Epidermal melanocyte (primary cell): ENCODE measurements around the gene SLC44A3.
A peak's percentile ranks its signal among the peaks of the same experiment; 100 is the strongest.
"Not testable (repeated sequence)": the region's sequence is repeated elsewhere in the genome, so short reads cannot be mapped to it uniquely, and the experiment has no call there.

Experiments used
- DNase-seq: peaks from one replicate; pipeline ENCODE4 v3.0.0; 2011; ENCODE audit warnings: low spot score; ENCODE audit not compliant: insufficient read length

SLC44A3 gene

DNA sequence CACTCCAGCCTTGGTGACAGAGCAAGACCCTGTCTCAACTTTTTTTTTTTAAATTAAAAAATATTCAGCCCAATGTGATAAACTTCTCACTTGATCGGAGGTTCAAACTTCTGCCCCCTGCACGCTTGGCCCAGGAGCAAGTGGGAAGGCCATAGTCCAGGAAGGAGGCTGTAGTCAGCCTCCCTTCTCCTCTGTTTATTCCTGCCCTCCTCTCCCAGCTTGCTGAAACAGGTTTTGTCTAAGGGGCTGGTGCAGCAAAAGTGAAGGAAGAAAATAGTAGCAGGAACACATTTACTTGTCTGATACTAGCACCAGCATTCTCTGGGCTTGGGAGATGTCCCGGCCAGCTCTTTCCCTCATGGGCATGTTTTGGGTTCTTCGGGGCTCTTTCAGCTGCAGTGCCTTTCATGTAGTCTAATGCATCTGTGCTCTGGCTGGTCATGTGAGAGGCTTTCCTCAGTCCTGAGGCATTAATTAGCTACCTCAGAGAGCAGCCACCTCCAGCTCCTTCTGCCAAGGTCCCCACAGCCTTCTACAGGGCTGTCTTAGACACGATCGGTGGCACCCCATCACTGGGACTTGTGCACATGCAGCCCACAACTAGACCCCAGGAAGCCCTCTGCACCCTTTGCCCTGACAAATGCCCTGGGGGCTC lies 12.9 kb downstream of the SLC44A3 start:
- DNase-seq, result no peak

DNA sequence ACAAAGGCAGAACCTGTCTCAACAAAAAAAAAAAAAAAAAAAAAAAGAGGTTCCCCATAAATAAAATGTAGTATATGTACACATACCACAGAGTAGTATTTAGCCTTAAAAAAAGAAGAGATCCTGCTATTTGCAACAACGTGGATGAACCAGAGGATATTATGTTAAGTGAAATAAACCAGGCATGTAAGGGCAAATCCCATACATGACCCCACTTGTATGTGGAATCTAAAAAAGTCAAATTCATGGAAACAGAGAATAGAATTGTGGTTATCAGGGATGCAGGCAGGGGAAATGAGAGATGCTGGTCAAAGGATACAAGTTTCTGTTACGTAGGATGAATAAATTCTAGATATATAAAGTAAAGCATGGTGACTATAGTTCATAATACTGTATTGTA lies 16.7 kb downstream of the SLC44A3 start:
- no peak for DNase-seq

DNA sequence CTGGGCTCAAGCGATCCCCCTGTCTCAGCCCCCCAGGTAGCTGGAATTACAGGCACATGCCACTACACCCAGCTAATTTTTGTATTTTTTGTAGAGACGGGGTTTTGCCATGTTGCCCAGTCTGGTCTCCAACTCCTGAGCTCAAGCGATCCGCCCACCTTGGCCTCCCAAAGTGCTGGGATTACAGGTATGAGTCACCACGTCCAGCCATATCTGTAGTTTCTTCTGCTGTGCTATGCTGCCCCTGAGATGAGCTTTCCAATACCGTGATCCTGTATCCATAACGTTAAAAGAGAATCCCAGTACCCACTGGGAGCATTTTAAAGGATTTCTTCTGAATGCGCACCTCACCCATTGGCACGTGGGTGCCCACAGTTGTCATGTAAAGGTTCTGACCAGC lies 20.2 kb downstream of the SLC44A3 start:
- DNase-seq, result not testable (repeated sequence)

DNA sequence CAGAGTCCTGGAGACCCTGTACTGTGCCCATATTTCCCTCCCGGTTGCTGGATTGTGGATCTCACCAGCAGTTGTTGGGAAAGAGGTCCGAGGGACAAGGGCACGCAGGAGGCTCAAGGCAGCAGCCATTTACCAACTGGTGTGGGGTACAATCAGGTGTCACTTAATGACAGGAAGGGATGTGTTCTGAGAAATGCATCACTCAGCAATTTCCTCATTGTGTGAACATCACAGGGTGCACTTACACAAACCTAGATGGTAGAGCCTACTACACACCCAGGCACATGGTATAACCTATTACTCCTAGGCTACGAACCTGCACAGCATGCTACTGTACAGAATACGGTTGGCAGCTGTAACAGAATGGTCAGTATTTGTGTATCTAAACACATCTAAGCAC lies 20.7 kb downstream of the SLC44A3 start:
- no peak for DNase-seq

DNA sequence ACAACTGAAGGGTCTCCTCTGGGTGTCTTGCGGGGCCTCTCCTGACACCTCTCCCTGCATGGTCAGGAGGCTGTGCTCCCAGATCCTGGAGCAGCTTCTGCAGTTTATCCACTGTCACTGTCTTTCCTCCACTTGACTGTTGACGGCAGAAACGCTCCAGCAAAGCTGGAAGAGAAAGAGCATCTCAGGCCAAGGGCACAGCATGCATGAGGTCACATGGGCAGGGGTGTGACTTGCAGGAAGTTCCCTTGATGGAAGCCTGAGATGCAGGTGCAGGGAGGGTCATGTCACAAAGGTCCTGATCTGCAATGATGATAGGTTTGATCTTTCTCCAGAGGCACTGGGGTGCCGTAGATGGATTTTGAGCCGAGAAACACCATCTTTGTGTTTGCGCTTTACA lies 23.3 kb downstream of the SLC44A3 start:
- no peak for DNase-seq

DNA sequence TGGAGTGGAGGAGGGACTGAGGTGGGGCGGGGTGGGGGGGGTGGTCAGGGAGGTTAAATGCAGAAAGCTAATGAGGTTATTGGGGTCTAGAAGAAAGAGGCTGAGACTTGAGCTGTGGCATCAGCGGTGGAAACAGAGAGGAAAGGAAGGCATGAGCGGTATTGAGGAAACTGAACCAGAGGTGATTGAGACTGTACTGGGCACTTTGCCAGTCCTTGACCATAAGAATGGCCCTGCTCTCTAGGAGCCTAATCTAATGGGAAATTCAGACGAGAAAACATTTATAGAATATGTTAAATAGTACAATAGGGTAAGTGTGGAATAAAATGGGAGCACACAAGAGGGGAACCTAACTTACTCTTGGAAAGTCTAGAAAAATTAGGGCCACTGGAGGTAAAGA lies 23.7 kb downstream of the SLC44A3 start:
- DNase-seq, result no peak

DNA sequence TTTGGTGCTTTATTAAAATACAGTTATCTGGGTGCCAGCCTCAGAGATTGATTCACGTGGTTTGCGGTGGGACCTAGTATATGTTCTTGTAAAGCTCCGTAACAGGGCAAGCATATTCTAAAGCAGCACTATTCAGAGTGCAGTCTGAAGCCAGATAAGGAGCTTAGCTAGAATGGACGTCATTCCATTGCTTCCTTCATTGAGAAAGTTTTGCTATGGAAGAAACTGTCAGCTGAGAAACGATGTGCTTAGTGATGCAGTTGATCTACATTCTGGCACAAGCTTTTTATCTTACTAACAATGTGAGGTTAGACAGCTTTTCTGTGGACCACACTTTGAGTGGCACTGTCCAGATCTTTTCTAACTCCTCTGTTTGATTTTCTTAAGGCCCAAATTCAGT lies 26.2 kb downstream of the SLC44A3 start:
- no peak for DNase-seq

DNA sequence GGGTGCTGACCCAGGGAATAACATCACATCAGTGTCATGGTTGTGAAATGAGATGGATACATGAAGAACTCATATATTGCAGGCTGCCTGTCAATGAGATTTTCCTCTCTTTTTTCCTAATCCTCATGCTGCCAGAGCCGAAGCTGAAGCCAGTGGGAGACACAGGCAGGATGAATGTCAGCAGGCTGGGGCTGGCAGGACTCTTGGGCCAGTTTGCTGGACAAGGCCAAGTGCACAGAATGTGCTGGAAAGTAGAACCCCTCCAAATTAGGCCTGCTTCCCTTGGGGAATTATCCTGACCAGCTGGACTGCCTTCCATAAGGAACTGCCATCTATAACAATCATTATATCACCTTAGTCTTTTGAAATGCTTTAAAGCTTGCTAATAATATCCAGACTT lies 31.4 kb downstream of the SLC44A3 start:
- DNase-seq, result no peak

DNA sequence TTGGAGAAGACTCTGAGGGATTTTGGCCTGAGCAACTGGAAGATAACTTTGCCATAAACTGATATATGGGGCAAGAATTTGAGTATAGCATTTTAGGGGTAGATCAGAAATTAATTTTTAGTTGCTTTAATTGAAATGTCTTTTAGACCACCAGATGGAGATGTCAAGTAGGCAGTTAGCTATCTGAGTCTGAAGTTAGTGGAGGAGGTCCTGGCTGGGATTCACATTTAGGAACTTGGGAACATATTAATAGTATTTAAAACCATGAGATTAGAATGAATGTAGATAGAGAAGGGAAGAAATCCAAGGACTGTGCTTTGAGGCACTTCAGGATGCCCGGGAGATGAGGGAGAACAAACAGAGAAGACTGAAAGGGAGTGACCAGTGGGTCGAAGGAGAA lies 32.6 kb downstream of the SLC44A3 start:
- no peak for DNase-seq

DNA sequence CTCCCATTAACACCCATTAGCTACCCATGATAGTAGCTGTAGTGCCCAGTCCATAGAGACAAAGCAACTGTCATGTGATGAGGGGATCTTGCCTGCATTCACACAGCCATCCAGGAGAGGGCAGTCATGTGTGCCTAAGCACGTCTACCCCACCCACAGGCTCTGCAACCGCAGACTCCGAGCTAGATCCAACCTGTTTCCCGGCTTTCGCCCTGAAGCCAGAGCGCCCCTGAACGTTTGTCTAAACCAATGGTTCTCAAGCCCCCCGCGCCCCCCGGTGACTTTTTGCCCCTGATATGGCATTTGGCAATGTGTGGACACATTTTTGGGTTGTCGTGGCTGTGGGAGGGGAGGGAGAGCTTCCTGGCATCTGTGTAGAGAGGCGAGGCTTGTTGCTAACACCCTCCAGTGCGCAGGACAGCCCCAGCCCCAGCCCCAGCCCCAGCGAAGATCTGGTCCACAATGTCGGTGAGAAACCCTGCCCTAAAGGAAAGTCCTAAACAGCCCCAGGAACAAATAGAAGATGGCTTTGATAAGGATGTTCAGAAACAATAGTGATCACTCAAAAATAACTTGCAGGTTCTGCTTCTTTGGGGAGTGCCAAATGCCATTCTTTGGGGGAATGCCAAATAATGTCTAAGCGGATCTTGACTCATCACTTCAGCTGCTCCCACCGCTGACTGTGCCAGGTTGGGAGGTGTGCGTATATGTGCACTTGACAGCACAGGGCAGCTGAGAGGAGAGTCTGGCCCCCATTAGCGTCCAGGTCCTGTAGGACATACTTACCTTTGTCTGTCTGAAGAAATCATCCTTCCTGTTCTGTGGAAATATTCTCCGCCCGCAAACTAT lies 34.5 kb downstream of the SLC44A3 start:
- DNase-seq, result peak; percentile 91

DNA sequence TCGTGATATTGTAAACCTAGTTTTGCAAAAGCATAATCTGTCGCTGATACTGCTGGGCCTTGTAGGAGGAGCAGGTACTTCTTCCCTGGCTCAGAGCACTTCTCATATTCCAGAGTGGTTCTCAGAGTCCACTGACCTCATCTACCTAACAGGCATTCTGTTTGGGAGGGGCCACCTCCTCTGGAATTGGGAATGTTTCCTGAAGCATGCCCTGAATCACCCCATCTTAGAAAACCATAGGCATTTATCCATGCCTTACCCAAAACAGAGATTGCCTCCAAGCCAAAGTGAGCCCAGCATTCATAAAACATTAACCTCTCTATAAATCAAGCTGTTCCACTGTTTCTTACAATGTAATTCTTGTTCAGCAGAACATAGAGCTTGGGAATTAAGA lies 35.1 kb downstream of the SLC44A3 start:
- DNase-seq, result no peak

DNA sequence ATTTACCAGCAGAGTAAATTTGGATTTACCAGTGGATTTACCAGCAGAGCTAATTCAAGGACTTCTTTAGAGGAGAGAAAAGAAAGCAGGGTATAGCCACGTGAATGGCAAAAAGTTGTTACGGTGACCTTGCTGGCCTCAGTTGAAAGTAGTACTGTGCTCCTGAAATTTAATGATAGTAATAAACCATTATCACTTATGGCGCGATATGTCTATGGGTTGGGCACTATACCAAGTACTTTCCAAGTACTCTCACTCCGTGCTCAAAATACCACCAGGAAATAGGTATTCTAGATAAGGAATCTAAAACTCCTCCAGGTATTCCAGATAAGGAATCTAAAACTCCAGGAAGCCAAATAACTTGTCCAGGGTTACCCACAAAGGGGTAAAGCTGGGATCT lies 35.8 kb downstream of the SLC44A3 start:
- DNase-seq, result no peak

DNA sequence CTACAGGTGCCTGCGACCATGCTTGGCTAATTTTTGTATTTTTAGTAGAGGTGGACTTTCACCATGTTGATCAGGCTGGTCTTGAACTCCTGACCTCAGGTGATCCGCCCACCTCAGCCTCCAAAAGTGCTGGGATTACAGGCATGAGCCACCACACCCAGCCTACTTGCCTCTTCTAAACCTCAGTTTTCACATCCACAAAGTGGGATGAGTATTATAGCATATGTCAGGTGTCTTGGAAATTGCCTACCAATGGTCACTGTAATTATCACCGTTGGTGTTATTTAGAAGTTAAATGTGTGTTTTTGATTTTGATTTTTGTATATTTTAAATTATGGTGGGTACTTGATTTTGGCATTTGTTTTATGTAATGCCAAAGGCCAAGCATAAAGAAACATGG lies 36.7 kb downstream of the SLC44A3 start:
- no peak for DNase-seq

DNA sequence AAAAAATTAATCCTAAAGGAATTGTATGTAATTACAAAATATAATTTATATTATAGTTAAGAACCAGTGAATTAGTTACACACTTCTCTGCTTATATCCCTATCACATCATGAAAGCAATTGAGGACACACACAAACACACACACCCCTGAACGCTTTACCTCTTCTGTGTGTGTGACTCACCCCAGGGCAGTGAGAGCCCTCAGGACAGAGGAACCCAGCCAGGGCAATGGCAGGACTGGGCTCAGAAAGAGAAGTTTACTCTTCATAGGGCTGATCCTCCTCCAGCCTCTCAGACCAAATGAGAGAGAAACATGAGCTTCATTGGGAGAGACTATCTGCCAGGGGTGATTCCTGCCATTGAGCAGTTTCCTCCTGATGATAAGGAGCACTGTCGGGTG lies 38.1 kb downstream of the SLC44A3 start:
- DNase-seq, result no peak

DNA sequence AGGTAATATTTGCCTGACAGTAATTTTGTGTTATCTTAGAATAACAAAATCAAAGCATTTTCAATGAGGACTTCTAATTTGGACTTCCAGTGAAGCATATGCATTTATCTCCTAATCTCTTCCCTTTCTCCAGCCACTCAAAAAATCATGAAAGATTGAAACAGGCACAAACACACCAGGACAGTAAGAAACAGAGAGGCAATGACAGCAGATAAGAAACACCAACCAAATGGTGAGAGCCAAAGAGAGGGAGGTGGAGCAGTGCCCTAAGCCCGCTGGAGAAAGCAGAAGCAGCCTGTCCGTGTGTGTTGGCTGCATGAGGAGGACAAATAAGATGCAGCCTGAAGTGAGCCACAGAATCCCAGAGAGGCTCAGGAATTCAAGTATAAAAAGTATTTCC lies 39.0 kb downstream of the SLC44A3 start:
- DNase-seq, result no peak

DNA sequence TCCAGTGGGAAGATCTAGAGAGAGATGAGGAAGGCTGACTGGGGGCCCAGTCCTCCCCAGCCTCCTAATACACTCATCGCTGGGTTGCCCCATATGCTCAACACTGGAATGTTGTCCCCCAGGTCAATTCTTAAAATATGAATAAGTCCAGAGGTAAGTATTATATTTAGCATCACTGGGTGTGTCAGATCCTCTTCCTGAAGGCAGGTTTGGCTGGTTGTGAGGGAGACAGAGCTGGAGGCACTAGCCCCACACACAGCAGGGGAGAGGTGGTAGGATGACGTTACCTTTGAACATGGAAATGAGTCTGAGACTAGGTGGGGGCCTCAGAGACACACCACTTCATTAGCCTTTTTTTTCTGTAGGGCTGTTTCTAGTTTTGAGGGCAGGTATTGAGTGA lies 42.6 kb downstream of the SLC44A3 start:
- DNase-seq, result no peak

DNA sequence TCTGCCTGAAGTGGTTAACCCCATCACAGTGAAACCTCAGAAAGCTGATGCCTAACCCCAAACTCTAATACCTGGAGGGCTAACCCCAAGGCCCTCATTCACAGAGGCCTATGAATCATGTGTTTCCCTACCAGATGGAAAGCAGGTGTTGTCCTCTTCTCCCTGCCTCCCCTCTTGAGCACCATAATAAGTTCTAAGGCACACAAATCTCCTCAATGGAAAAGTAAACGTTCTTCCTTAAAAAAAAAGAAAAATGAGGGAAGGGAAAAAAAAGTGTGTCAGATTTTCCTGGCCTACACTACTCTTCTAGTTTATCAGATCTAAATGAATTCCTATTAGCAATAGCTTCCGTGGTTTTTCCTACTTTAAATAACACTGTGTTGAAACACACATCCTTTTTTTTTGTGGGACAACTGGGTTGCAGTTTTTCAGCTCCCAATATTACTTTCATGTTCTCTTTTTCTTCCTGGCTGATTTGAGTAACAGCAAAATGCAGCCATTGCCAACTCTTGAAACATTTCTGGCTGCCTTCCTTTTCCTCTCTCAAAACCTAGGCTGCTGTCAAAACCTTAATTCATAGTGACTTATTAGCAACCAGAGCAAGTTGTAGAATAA lies 43.2 kb downstream of the SLC44A3 start:
- no peak for DNase-seq

DNA sequence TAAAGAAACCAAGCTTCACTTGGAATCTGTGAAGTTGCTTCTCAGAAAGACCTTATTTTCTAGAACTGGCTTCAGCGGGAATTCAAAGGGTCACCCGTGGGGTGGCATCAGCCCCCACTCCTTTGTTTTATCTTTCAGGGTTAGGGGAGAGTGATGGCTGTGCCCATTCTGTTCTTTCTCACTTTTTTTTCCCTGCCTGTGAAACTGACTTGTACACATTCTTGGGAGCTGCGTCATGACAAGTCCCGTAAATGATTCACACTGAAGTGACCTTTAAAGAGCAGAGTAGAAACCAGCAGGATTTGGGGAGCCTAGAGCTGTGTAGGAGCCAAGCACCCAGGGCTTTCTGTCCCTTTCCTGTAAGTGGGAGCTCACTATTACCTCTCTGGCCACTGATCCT lies 43.8 kb downstream of the SLC44A3 start:
- no peak for DNase-seq

DNA sequence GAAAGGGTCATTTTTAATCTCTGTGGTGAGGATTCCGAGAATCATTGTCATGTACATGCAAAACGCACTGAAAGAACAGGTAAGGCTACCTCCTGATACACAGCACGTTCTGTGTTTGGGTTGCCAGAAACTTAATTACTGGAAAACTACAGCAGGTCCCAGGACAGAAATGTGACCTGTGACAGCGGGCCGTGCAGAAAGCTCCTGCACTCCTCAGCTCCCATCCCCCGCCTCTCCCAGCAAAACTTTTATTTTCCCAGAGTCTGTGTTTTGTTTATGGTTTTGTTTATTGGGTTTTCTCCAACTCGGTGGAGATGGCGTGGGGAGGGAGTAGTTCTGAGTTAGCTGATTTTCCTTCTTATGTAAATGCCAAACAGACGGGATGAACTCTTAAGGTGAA lies 44.7 kb downstream of the SLC44A3 start:
- no peak for DNase-seq

DNA sequence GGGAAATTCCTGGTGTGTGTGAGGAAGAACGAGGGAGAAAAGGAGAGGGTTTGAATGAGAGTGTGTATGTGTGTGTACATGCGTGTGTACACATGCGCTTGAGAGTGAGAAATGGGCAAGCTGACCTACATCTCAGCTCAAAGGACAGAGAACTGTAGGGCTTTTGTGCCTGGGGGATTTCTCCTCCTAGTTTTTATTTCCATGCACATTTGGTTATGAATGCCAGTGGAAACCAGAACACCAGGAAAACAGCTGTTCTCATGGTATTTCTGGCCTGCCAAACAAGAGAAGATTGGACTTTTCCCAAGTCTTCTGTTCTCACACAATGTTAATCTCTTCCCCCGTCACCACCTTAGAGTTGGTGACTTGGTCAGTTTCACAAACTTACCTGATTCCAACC lies 45.2 kb downstream of the SLC44A3 start:
- DNase-seq, result peak; percentile 76

DNA sequence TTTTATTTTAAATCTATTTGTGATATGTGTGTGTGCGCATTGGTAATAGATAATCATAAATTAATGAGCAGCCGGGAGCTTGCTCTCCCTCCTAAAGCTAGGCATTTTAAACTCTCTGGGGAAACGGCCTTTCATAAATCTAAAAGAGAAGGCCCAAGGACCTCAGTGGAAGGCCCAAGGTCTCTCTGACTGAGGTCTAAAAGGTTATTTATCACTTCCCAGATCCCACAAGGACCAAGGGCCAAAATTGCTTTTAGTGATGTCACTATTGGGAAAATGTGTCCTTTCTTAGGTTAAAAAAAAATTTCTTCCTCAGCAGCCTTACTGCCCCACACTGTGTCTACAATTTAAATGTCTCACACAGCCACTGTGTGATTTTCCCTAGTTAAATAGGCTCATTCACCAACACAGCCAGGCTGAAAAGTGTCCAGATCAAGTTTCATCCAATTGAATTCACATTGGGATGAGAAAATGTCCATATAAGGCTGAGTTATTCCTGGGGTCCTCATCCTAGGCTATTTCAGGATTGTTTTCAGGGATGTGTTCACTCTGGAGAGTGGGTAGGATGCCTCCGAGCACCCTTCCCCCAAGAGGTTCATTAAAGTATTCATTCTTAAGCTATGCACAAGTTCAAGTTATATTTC lies 46.1 kb downstream of the SLC44A3 start:
- DNase-seq, result no peak

DNA sequence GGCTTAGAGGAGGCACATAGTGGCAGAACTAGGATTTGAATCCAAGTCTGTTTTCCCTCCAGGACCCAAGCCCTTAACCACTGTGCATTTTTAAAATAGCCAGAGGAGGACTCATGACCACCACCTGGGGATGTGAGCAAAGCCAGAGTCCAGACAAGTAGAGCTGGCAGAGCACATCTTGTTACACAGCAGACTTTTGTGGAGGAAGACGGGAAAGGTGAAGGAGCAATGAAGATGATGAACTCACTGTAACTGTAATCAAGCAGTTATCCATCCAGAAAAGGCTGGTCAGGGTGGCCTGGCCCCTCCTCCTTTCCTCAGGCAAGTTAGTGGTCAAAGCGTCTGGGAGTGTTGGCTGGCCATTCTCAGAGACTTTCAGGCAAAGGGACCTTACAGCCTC lies 50.9 kb downstream of the SLC44A3 start:
- DNase-seq, result no peak
